ENCODE measurements around the gene SND1. TPM values are rescaled to one million over a fixed set of nuclear protein-coding genes. Genes with fewer than 3 reads are reported as not detected.

SND1 gene
- total and polyA plus RNA-seq, 10 of the 15 experiments (the other 5 are each of a cell fraction or from before 2014, with no cell fraction given): 52.4 to 270 (median 146) TPM

DNA sequence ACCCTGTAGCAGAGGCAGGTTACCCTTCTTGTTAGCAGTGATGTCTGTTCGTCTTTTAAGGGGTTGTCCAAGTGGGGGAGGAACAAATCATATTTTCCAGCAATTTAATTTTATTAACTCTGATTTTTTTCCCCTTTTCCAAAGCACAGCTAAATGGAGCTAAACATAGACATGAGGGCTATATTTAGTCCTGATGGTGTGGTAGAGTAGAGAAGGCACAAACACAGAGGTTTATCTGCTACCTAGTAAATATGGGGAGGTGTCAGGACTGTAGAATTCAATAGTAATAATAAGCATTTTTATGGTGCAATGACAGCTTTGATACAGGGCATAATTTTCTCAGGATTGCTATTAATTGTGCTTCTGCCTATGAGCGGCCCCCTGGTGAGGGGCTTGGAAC is 356.8 kb downstream of the SND1 start:
- Histone ChIP-seq H4K20me1 (ENCODE audit: control insufficient read depth, insufficient read depth) (no peaks in the 10 kb centered on the region), H3K4me3 (no peak overlapping the region), H3K9me3 (replicated peaks; ENCODE audit: control insufficient read depth, insufficient read depth, low read length) (no peaks in the 10 kb centered on the region), H3K27me3 (replicated peaks in 1 of 2; ENCODE audit: control insufficient read depth in 2 of 2, insufficient read depth in 2 of 2, low read length in 1 of 2) (no peaks in the 10 kb centered on the region), H3K36me3 (ENCODE audit: control insufficient read depth in 2 of 2, insufficient read depth in 2 of 2, low read length in 1 of 2) (peaks cover 14 to 22% of the 10 kb centered on the region in 2 experiments; a peak in 3 of 4 replicates), H3K9ac (ENCODE audit: control insufficient read depth, insufficient read depth, low read length) (no peak overlapping the region), H3K79me2 (ENCODE audit: control insufficient read depth, insufficient read depth, low read length) (no peaks in the 10 kb centered on the region), H2AFZ (ENCODE audit: control insufficient read depth, low read depth, low read length) (no peak overlapping the region), H3K4me1 (ENCODE audit: control insufficient read depth, insufficient read depth, low read length) (peaks cover 15% of the 10 kb centered on the region), H3K27ac (ENCODE audit: control insufficient read depth, insufficient read depth) (no peak overlapping the region), H3K4me2 (ENCODE audit: control insufficient read depth, insufficient read depth) (no peak overlapping the region)
- TF ChIP-seq MTA3 (IDR thresholded peaks at IDR 0.05; ENCODE audit: borderline replicate concordance, low read length) (no peak), CBFB (IDR thresholded peaks at IDR 0.05; ENCODE audit: low read depth) (no peak), ZNF217 (IDR thresholded peaks at IDR 0.05) (no peak), ZNF622 (IDR thresholded peaks at IDR 0.05) (no peak), MEF2B (IDR thresholded peaks at IDR 0.05; ENCODE audit: partially characterized antibody, poor library complexity, severe bottlenecking) (no peak), POU2F2 (IDR thresholded peaks at IDR 0.05; ENCODE audit: borderline replicate concordance, low read depth, low read length) (no peak)
- WGBS (ENCODE audit: insufficient coverage, insufficient replicate concordance, low lambda C conversion rate, missing lambda C conversion rate): 73% methylated on average over 2 of the region's 2 CpGs
- no peak for DNase-seq (ENCODE audit: low read depth, low spot score)
- ChIA-PET SMC1A (ENCODE audit: uncharacterized antibody, unreplicated experiment) (interaction anchor here (0.8 kb wide), 2 partner anchors 18 to 149 kb away, joined by 3 read pairs; no protein-coding TSS in a partner anchor), CTCF (interaction anchor here (0.6 kb wide), 1 partner anchor 128 kb away, joined by 3 read pairs; no protein-coding TSS in a partner anchor), RAD21 (ENCODE audit: unreplicated experiment) (no interaction called here), POLR2A (interaction anchor here (0.6 kb wide), 1 partner anchor 747 kb away, joined by 3 read pairs; no protein-coding TSS in a partner anchor)
- intact Hi-C loops (cut with micrococcal nuclease; ENCODE audit: unreplicated experiment) (no loop called here), in situ Hi-C loops (cut with MboI) (no loop called here)
- no peak for FAIRE-seq
- no peak for ATAC-seq
- TSS peak; percentile 26 for BruUV-seq (replicated peaks)

DNA sequence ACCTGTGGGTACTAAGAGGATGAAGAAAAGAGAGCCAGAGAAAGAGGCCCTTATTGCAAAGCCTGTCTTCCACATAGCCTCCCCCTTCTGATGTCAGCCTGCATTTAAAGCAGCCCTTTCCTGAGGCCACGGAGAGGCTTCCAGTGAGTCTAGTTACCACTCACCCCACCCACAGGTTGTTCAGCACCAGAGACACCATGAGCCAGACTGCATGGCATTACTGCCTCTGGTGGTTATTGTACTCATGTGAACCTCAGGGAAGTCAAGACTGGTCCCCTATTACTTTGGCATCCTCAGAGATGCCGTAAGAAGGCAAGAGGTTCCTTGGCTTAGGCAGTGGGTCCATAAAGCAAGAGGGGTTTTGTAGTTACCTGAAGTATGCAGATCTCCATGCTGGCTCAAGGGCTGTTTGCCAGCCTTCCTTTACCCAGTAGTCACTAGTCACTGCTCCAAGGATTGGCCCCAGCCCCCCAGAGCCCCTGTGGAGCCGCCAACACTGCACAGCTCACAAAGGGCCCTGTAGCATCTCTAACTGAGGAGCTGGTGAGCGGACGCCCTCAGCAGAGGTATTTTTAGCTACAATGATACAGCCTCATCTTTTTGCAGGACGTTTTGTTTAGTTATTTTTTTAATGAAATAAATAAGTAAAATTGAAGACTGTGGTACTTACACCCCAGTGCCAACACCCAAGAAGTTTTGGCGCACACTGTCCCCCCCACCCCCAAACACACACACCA is 358.6 kb downstream of the SND1 start:
- Histone ChIP-seq H3K9ac (ENCODE audit: control insufficient read depth, insufficient read depth, low read length) (no peak overlapping the region), H3K9me3 (replicated peaks; ENCODE audit: control insufficient read depth, insufficient read depth, low read length) (no peaks in the 10 kb centered on the region), H3K4me3 (no peak overlapping the region), H2AFZ (ENCODE audit: control insufficient read depth, low read depth, low read length) (no peak overlapping the region), H4K20me1 (ENCODE audit: control insufficient read depth, insufficient read depth) (no peaks in the 10 kb centered on the region), H3K36me3 (ENCODE audit: control insufficient read depth in 2 of 2, insufficient read depth in 2 of 2, low read length in 1 of 2) (peaks cover 12 to 22% of the 10 kb centered on the region in 2 experiments; a peak in 3 of 4 replicates), H3K4me1 (ENCODE audit: control insufficient read depth, insufficient read depth, low read length) (no peaks in the 10 kb centered on the region), H3K27ac (ENCODE audit: control insufficient read depth, insufficient read depth) (no peak overlapping the region), H3K4me2 (ENCODE audit: control insufficient read depth, insufficient read depth) (no peak overlapping the region), H3K79me2 (ENCODE audit: control insufficient read depth, insufficient read depth, low read length) (no peaks in the 10 kb centered on the region), H3K27me3 (replicated peaks in 1 of 2; ENCODE audit: control insufficient read depth in 2 of 2, insufficient read depth in 2 of 2, low read length in 1 of 2) (no peaks in the 10 kb centered on the region)
- POLR2A ChIA-PET: no interaction called here
- in situ Hi-C loops (cut with MboI) (no loop called here), intact Hi-C loops (cut with micrococcal nuclease; ENCODE audit: unreplicated experiment) (no loop called here)
- no TSS peak for BruUV-seq (replicated peaks)
- TF ChIP-seq TCF7 (IDR thresholded peaks at IDR 0.05; ENCODE audit: borderline replicate concordance) (no peak), CHD2 (IDR thresholded peaks at IDR 0.05; ENCODE audit: borderline replicate concordance, low read depth, low read length) (no peak)
- TF ChIP-seq, protein P1, sequence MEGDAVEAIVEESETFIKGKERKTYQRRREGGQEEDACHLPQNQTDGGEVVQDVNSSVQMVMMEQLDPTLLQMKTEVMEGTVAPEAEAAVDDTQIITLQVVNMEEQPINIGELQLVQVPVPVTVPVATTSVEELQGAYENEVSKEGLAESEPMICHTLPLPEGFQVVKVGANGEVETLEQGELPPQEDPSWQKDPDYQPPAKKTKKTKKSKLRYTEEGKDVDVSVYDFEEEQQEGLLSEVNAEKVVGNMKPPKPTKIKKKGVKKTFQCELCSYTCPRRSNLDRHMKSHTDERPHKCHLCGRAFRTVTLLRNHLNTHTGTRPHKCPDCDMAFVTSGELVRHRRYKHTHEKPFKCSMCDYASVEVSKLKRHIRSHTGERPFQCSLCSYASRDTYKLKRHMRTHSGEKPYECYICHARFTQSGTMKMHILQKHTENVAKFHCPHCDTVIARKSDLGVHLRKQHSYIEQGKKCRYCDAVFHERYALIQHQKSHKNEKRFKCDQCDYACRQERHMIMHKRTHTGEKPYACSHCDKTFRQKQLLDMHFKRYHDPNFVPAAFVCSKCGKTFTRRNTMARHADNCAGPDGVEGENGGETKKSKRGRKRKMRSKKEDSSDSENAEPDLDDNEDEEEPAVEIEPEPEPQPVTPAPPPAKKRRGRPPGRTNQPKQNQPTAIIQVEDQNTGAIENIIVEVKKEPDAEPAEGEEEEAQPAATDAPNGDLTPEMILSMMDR (IDR thresholded peaks at IDR 0.05 in 2 of 3, conservative IDR thresholded peaks at IDR 0.05 in 1 of 3; ENCODE audit: control insufficient read depth in 2 of 3, extremely low read depth in 1 of 3, insufficient read depth in 1 of 3, low read depth in 3 of 3, low read length in 3 of 3): peak in 1 of 3 experiments; percentile 10; a peak in 1 of 6 replicates
- SMC1A ChIA-PET (ENCODE audit: uncharacterized antibody, unreplicated experiment): no interaction called here
- WGBS (ENCODE audit: insufficient coverage, insufficient replicate concordance, low lambda C conversion rate, missing lambda C conversion rate): 80% methylated on average over 7 of the region's 7 CpGs
- RAD21 ChIA-PET (ENCODE audit: unreplicated experiment): no interaction called here
- CTCF ChIA-PET: interaction anchor here (1.7 kb wide), 1 partner anchor 10 kb away, joined by 5 read pairs; no protein-coding TSS in a partner anchor
- ATAC-seq: peak; percentile 37; the same call in 1 of the 3 replicates
- no peak for DNase-seq (ENCODE audit: low read depth, low spot score)
- FAIRE-seq: no peak

Measured in GM12878 (cell line).